Measurements from ENCODE around the gene CPTP. TPM values are rescaled to one million over a fixed set of nuclear protein-coding genes. Genes with fewer than 3 reads are reported as not detected.

Gene CPTP
- total and polyA plus RNA-seq, 2 of the 13 experiments (the other 11 are each of a cell fraction or from before 2014, with no cell fraction given) = 5.5 to 9.3 TPM

- TF ChIP-seq ZNF609 (CRISPR knock-in tag; IDR thresholded peaks at IDR 0.05; ENCODE audit: borderline replicate concordance) (peak; percentile 46; the same call in 1 of the 2 replicates), NR2C2 (CRISPR knock-in tag; IDR thresholded peaks at IDR 0.05; ENCODE audit: borderline replicate concordance) (peak; percentile 96), ZNF296 (CRISPR knock-in tag; conservative IDR thresholded peaks at IDR 0.05) (peak; percentile 87), CSRNP2 (CRISPR knock-in tag; conservative IDR thresholded peaks at IDR 0.05; ENCODE audit: low read depth) (no peak), LCORL (IDR thresholded peaks at IDR 0.05) (no peak), LCORL (CRISPR knock-in tag; IDR thresholded peaks at IDR 0.05) (peak; percentile 63; the same call in 1 of the 2 replicates), ZNF317 (CRISPR knock-in tag; IDR thresholded peaks at IDR 0.05) (peak; percentile 13; the same call in 1 of the 2 replicates), ZNF20 (CRISPR knock-in tag; IDR thresholded peaks at IDR 0.05) (no peak), ZZZ3 (CRISPR knock-in tag; IDR thresholded peaks at IDR 0.05; ENCODE audit: borderline replicate concordance) (peak; percentile 75; the same call in 1 of the 2 replicates), ZNF674 (CRISPR knock-in tag; IDR thresholded peaks at IDR 0.05; ENCODE audit: low read depth) (no peak), HNRNPLL (IDR thresholded peaks at IDR 0.05; ENCODE audit: low read depth, low read length, poor library complexity, severe bottlenecking) (peak; percentile 27), ZFY (CRISPR knock-in tag; IDR thresholded peaks at IDR 0.05) (peak; percentile 75), FOXA3 (CRISPR knock-in tag; IDR thresholded peaks at IDR 0.05) (peak; percentile 24; the same call in 1 of the 2 replicates), ZFX (CRISPR knock-in tag; IDR thresholded peaks at IDR 0.05; ENCODE audit: low read depth) (peak; percentile 90), SNRNP70 (IDR thresholded peaks at IDR 0.05; ENCODE audit: low read depth, low read length) (no peak), FOSL2 (CRISPR knock-in tag; IDR thresholded peaks at IDR 0.05) (no peak; the same call in 1 of the 2 replicates), MED1 (CRISPR knock-in tag; IDR thresholded peaks at IDR 0.05) (peak; percentile 81), NR2F1 (CRISPR knock-in tag; IDR thresholded peaks at IDR 0.05) (peak; percentile 59 to 64; a peak in 3 of 4 replicates), KDM2A (CRISPR knock-in tag; IDR thresholded peaks at IDR 0.05; ENCODE audit: borderline replicate concordance, low read depth) (peak; percentile 64; the same call in 1 of the 2 replicates)
- TF ChIP-seq, protein P1, sequence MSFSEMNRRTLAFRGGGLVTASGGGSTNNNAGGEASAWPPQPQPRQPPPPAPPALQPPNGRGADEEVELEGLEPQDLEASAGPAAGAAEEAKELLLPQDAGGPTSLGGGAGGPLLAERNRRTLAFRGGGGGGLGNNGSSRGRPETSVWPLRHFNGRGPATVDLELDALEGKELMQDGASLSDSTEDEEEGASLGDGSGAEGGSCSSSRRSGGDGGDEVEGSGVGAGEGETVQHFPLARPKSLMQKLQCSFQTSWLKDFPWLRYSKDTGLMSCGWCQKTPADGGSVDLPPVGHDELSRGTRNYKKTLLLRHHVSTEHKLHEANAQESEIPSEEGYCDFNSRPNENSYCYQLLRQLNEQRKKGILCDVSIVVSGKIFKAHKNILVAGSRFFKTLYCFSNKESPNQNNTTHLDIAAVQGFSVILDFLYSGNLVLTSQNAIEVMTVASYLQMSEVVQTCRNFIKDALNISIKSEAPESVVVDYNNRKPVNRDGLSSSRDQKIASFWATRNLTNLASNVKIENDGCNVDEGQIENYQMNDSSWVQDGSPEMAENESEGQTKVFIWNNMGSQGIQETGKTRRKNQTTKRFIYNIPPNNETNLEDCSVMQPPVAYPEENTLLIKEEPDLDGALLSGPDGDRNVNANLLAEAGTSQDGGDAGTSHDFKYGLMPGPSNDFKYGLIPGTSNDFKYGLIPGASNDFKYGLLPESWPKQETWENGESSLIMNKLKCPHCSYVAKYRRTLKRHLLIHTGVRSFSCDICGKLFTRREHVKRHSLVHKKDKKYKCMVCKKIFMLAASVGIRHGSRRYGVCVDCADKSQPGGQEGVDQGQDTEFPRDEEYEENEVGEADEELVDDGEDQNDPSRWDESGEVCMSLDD (CRISPR knock-in tag; IDR thresholded peaks at IDR 0.05; ENCODE audit: borderline replicate concordance) = no peak
Observed at GRCh38 chr1:1287288-1288110, 37.1 kb upstream of the CPTP start (continued).
